Right lobe of liver (tissue), 4 donors: ENCODE measurements around the gene MB21D2.

Experiments
- CTCF ChIP-seq, 4 donors: fragments of 200-600 bp in 3 of 4; fragments of 450-650 bp in 1 of 4; IDR thresholded peaks; one replicate each; pipeline versions ENCODE4 v1.5.1 to v1.8.0; 2016 to 2022; ENCODE audit warnings: antibody characterized with exemption in 4 of 4, mild to moderate bottlenecking in 2 of 4
- POLR2A ChIP-seq: fragments of 450-650 bp; IDR thresholded peaks from one replicate; pipeline ENCODE4 v1.6.1; 2017; ENCODE audit warnings: antibody characterized with exemption, mild to moderate bottlenecking
- donor health status: DM: no; HTN: no; CAD: no.
- donor health status: DM: no; HTN: no; CAD: no.
- donor health status: DM: no; HTN: yes; CAD: no.

- TF ChIP-seq CTCF (IDR thresholded peaks at IDR 0.05), result no peak
- TF ChIP-seq POLR2A, result no peak
Measured at GRCh38 chr3:192827208-192827607, 90.4 kb downstream of the MB21D2 start.
